UCSD-AML1 (cell line): Measurements from ENCODE around the gene ESR1.
"Not testable (repeated sequence)": the region's sequence is repeated elsewhere in the genome, so short reads cannot be mapped to it uniquely, and the experiment has no call there.

Experiments used
- DNase-seq: peaks from one replicate; lab custom pipeline; 2025; ENCODE audit not compliant: unreplicated experiment; lab: John Stamatoyannopoulos, UW

The ESR1 gene

DNA sequence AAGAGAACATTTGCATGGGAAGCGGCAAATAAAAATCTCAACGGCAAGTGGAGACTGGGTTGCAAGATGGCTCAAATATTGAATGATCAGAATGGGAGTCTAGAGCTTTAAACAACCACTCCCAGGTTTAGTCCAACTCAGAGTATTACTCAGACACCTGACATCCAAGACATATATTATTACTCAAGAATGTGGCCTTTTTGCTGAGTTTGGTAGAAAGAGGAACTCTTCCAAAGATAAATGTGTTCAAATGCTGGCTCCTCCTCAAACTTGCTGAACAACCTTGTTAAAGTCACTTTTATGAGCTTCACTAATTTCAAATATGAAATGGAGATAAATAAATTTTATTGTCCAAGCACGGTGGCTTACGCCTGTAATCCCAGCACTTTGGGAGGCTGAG, 77.8 kb downstream of the ESR1 start:
- DNase-seq = no peak

- no peak for DNase-seq
Observed at GRCh38 chr6:151891524-151891923, 84.0 kb downstream of the ESR1 start.

DNA sequence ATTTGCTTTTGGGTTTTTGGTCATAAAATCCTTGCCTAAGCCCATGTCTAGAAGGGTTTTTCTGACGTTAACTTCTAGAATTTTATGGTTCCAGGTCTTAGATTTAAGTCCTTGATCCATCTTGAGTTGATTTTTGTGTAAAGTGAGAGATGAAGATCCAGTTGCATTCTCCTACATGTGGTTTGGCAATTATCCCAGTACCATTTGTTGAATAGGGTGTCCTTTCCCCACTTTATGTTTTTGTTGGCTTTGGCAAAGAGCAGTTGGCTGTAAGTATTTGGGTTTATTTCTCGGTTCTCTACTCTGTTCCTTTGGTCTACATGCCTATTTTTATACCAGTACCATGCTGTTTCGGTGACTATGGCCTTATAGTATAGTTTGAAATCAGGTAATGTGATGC, 86.9 kb downstream of the ESR1 start:
- DNase-seq = not testable (repeated sequence)

DNA sequence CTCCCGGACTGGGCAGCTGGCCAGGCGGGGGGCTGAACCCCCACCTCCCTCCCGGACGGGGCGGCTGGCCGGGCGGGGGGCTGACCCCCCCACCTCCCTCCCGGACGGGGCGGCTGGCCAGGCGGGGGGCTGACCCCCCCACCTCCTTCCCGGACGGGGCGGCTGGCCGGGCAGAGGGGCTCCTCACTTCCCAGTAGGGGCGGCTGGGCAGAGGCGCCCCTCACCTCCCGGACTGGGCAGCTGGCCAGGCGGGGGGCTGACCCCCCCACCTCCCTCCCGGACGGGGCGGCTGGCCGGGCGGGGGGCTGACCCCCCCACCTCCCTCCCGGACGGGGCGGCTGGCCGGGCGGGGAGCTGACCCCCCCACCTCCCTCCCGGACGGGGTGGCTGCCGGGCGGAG, 91.7 kb downstream of the ESR1 start:
- not testable (repeated sequence) for DNase-seq

DNA sequence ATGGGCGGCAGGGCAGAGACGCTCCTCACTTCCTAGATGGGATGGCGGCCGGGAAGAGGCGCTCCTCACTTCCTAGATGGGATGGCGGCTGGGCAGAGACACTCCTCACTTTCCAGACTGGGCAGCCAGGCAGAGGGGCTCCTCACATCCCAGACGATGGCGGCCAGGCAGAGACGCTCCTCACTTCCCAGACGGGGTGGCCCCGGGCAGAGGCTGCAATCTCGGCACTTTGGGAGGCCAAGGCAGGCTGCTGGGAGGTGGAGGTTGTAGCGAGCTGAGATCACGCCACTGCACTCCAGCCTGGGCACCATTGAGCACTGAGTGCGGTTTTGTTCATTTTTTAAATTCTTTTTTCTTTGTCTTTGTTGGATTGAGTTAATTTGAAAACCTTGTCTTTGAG, 92.3 kb downstream of the ESR1 start:
- not testable (repeated sequence) for DNase-seq

- DNase-seq = no peak
Observed at GRCh38 chr6:151900256-151900655, 92.8 kb downstream of the ESR1 start.

DNA sequence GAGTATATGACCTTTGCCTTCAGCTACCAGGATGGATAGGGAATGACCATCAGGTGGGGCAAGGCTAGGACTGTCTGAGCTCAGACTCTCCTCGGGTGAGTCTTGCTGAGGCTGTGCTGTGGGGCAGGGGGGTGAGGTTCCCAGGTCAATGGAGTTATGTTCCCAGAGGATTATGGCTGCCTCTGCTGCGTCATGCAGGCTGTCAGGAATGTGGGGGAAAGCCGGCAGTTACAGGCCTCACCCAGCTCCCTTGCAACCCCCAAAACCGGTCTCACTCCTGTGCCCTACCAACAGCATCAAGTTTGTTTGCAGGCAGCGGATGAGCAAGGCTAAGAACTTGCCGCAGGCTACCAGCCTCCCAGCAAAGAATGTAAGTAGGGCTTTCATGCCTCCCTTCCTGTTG, 93.5 kb downstream of the ESR1 start:
- DNase-seq = no peak

GRCh38 chr6:151904631-151905030, 97.1 kb downstream of the ESR1 start:
- DNase-seq = no peak

GRCh38 chr6:151905072-151905471, 97.6 kb downstream of the ESR1 start:
- no peak for DNase-seq

DNA sequence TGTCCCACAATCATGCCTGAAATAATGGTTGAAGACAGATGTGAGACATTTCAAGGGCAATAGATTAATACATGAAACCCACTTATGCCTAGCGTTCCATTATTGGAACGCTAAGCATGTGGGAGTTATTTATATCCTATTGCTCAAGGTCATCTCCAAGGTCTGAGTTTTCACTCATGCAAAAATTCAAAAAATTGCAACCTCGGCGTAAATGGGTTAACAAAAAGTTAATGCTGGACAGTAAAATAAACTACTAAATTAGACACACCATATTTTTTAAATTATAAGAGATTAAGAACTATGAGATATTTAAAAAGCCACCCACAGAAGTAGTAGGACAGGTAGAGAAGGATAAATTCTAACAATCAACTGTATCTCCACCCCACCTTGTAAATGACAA, 98.4 kb downstream of the ESR1 start:
- no peak for DNase-seq

- DNase-seq = no peak
Observed at GRCh38 chr6:151911401-151911800, 103.9 kb downstream of the ESR1 start.

DNA sequence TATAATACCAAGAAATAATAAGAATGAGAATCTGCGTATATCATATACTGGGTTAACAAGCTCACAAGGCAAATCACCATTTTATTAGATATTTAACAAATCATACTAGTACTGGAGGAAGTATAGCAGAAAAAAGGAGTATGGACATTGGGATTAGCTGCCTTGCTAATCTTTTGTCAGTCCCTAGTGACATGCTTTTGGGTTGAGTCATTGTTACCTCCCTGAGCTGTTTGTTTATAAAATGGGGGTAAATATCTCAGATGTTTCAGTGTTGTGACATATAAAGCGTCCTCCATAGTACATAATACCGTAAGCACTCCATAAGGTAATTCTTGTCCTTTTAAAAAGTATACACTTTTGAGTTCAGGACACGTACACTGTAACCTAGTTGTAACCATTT, 107.0 kb downstream of the ESR1 start:
- no peak for DNase-seq

GRCh38 chr6:151916075-151916474, 108.6 kb downstream of the ESR1 start:
- DNase-seq = no peak

GRCh38 chr6:151916680-151917164, 109.2 kb downstream of the ESR1 start:
- DNase-seq = no peak

GRCh38 chr6:151917531-151918329, 110.2 kb downstream of the ESR1 start:
- DNase-seq = no peak

DNA sequence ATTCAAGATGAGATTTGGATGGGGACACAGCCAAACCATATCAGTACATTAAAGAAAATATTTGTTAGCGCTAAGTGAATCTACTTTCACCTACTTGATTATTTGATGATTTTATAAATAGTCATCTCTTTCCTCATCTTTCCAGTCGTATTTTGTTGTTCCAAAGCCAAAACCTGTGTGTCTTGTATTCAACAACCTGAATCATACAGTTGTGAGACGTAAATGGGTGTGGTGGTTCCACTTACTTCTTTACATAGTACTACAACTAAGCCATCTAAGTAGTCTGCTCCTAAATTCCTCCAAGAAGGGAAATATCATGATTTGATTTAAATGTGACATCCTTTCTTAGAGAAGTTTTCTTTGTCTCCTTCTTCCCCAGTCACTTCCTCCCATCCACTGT, 132.8 kb downstream of the ESR1 start:
- DNase-seq = no peak

- peak; percentile 51 for DNase-seq
Observed at GRCh38 chr6:151948002-151948743, 140.7 kb downstream of the ESR1 start.

- no peak for DNase-seq
Observed at GRCh38 chr6:151958332-151958731, 150.8 kb downstream of the ESR1 start.

- no peak for DNase-seq
Observed at GRCh38 chr6:151959086-151959485, 151.6 kb downstream of the ESR1 start.

GRCh38 chr6:151961809-151962208, 154.3 kb downstream of the ESR1 start:
- DNase-seq = no peak

- no peak for DNase-seq
Observed at GRCh38 chr6:151962246-151962846, 154.9 kb downstream of the ESR1 start.

DNA sequence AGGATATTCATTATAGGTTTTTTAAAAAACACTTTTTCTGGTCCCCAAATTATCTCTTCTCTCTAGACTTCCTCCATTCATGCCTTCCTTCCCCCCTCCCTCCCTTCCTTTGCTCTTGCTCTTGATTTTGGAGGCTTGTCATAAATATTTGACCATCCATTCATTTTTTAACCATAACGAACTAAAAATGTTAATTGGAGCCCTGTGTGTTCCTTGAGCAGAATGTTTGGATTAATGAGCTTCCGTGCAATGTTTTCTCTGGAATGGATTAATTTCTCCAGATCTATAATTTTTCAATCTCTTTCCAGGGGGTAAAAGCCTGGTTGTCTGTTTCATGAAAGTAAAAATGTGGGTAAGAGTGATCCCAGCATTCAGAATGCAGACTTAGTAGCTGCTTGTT, 155.5 kb downstream of the ESR1 start:
- no peak for DNase-seq
